HG02943 (cell line): ENCODE data around the gene SETSIP.
A peak's percentile ranks its signal among the peaks of the same experiment; 100 is the strongest.
"Not testable (repeated sequence)": the region's sequence is repeated elsewhere in the genome, so short reads cannot be mapped to it uniquely, and the experiment has no call there.

Experiments
- ATAC-seq: cut with Tn5 transposase; IDR thresholded peaks from one replicate; pipeline ENCODE4 v1.9.1; 2021; ENCODE audit warnings: mild to moderate bottlenecking, low read depth, moderate library complexity; ENCODE audit not compliant: unreplicated experiment

SETSIP gene

GRCh38 chr1:92075311-92075710, at the start of gene SETSIP:
SETSIP (minus strand) TSS chr1:92075411; CDS start chr1:92075411, 0 bp downstream.
- no peak for ATAC-seq

GRCh38 chr1:92123868-92124267, 48.7 kb upstream of the SETSIP start:
- ATAC-seq, result no peak

- no peak for ATAC-seq
Observed at GRCh38 chr1:92118826-92119225, 43.6 kb upstream of the SETSIP start.

- no peak for ATAC-seq
Observed at GRCh38 chr1:92117526-92117925, 42.3 kb upstream of the SETSIP start.

- no peak for ATAC-seq
Observed at GRCh38 chr1:92108631-92109030, 33.4 kb upstream of the SETSIP start.

GRCh38 chr1:92105546-92106081, 30.4 kb upstream of the SETSIP start:
- no peak for ATAC-seq

GRCh38 chr1:92096317-92096716, 21.1 kb upstream of the SETSIP start:
- ATAC-seq, result no peak

GRCh38 chr1:92095874-92096273, 20.7 kb upstream of the SETSIP start:
- no peak for ATAC-seq

GRCh38 chr1:92094595-92094994, 19.4 kb upstream of the SETSIP start:
- ATAC-seq, result no peak

GRCh38 chr1:92094090-92094489, 18.9 kb upstream of the SETSIP start:
- no peak for ATAC-seq

GRCh38 chr1:92091625-92092024, 16.4 kb upstream of the SETSIP start:
- no peak for ATAC-seq

GRCh38 chr1:92087542-92087941, 12.3 kb upstream of the SETSIP start:
- ATAC-seq, result no peak

- no peak for ATAC-seq
Observed at GRCh38 chr1:92085727-92086126, 10.5 kb upstream of the SETSIP start.

- no peak for ATAC-seq
Observed at GRCh38 chr1:92084651-92085050, 9.4 kb upstream of the SETSIP start.

GRCh38 chr1:92081031-92081430, 5.8 kb upstream of the SETSIP start:
- no peak for ATAC-seq

- peak; percentile 96 for ATAC-seq
Observed at GRCh38 chr1:92080128-92080985, 5.1 kb upstream of the SETSIP start, which contains the start of gene BTBD8. BTBD8 (plus strand) TSS chr1:92080345; CDS start chr1:92080572, 227 bp downstream.

- no peak for ATAC-seq
Observed at GRCh38 chr1:92079441-92079840, 4.2 kb upstream of the SETSIP start.

GRCh38 chr1:92078077-92078476, 2.9 kb upstream of the SETSIP start:
- not testable (repeated sequence) for ATAC-seq

GRCh38 chr1:92076363-92076762, 1.2 kb upstream of the SETSIP start:
- ATAC-seq, result no peak

GRCh38 chr1:92074446-92074845, 765 bp downstream of the SETSIP start:
- ATAC-seq, result not testable (repeated sequence)

GRCh38 chr1:92070892-92071291, 4.3 kb downstream of the SETSIP start:
- ATAC-seq, result no peak

GRCh38 chr1:92066321-92066720, 8.9 kb downstream of the SETSIP start:
- ATAC-seq, result no peak
